NCI-H526 treated with DMSO at 0.1 percent for 48 hours (cell line): ENCODE data around the gene TMCO4.
"Not testable (repeated sequence)": the region's sequence is repeated elsewhere in the genome, so short reads cannot be mapped to it uniquely, and the experiment has no call there.

Experiments used
- DNase-seq: peaks from one replicate; lab custom pipeline; 2025; lab: John Stamatoyannopoulos, UW

TMCO4 gene

GRCh38 chr1:19799230-19800075 is at the start of gene TMCO4:
Gene TMCO4, minus strand, starts transcription at chr1:19799916. Its CDS starts 19,158 bp downstream, at chr1:19780758.
- no peak for DNase-seq

- DNase-seq: not testable (repeated sequence)
These were observed 49.6 kb upstream of the TMCO4 start for GRCh38 chr1:19849307-19849706.

- DNase-seq: not testable (repeated sequence)
These were observed 47.6 kb upstream of the TMCO4 start for GRCh38 chr1:19847334-19847733.

- DNase-seq: no peak
These were observed 46.6 kb upstream of the TMCO4 start for GRCh38 chr1:19846338-19846737.

GRCh38 chr1:19845555-19845954 is 45.8 kb upstream of the TMCO4 start:
- no peak for DNase-seq

- no peak for DNase-seq
These were observed 45.2 kb upstream of the TMCO4 start for GRCh38 chr1:19844731-19845495.

GRCh38 chr1:19840228-19840627 is 40.5 kb upstream of the TMCO4 start:
- DNase-seq: no peak

GRCh38 chr1:19837866-19838265 is 38.1 kb upstream of the TMCO4 start:
- no peak for DNase-seq

GRCh38 chr1:19835578-19835977 is 35.9 kb upstream of the TMCO4 start:
- DNase-seq: no peak

GRCh38 chr1:19831441-19831840 is 31.7 kb upstream of the TMCO4 start:
- no peak for DNase-seq

GRCh38 chr1:19828546-19828945 is 28.8 kb upstream of the TMCO4 start:
- DNase-seq: no peak

- no peak for DNase-seq
These were observed 25.6 kb upstream of the TMCO4 start for GRCh38 chr1:19825298-19825697.

GRCh38 chr1:19824541-19824940 is 24.8 kb upstream of the TMCO4 start:
- no peak for DNase-seq

GRCh38 chr1:19824036-19824435 is 24.3 kb upstream of the TMCO4 start:
- no peak for DNase-seq

- no peak for DNase-seq
These were observed 20.0 kb upstream of the TMCO4 start for GRCh38 chr1:19819701-19820100.

GRCh38 chr1:19818324-19818723 is 18.6 kb upstream of the TMCO4 start:
- DNase-seq: no peak

GRCh38 chr1:19817160-19817559 is 17.4 kb upstream of the TMCO4 start:
- DNase-seq: no peak

GRCh38 chr1:19816737-19817086 is 17.0 kb upstream of the TMCO4 start:
- not testable (repeated sequence) for DNase-seq

GRCh38 chr1:19815801-19816736 is 16.4 kb upstream of the TMCO4 start:
- DNase-seq: peak; percentile 61

- DNase-seq: peak; percentile 66
These were observed 15.2 kb upstream of the TMCO4 start, which contains the start of gene RNF186 for GRCh38 chr1:19814681-19815503. Gene RNF186, minus strand, starts transcription at chr1:19815283. Its CDS starts 182 bp downstream, at chr1:19815101.

GRCh38 chr1:19814244-19814661 is 14.5 kb upstream of the TMCO4 start:
- DNase-seq: no peak
